ENCODE results near the gene DENND2A. TPM values are rescaled to one million over a fixed set of nuclear protein-coding genes. Genes with fewer than 3 reads are reported as not detected.

DENND2A gene
- total and polyA plus RNA-seq, 2 of the 4 experiments (the other 2 are of a cell fraction): 7.5 to 10.3 TPM

DNA sequence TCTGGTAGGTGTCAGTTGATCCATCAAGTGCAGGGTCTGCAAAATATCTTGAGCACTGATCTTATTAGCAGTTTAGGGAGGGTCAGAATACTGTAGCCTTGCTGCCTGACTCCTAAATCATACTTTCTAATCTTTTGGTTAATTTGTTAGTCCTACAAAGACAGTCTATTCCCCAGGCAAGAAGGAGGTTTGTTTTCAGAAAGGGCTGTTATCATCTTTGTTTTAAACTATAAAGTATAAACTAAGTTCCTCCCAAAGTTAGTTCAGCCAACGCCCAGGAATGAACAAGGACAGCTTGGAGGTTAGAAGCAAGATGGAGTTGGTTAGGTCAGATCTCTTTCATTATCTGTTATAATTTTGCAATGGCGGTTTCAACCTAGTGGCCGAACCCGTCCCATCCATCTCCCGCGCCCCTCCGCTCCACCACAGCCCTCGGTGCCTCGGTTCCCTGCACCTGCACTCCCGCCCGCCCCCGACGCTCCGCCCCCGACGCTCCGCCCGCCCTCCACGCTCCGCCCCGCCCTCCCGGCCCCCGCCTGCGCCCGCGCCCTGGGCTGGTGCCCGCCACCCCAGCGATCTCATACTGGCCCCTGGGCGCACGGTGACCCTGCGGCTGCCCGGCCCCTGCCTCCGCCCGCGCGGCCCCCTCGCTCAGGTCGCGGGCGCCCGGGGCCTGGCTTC, 31.9 kb upstream of the DENND2A start, which contains the start of gene ADCK2:
Gene ADCK2, plus strand, starts transcription at position 564 of the 681 bp plus-strand sequence. CDS start 386 bp downstream, outside the sequence.
- Histone ChIP-seq H4K8ac (ENCODE audit: low read depth in 2 of 2, low read length in 2 of 2) (peak within 1 kb of the TSS; percentile 42 to 50; a peak in 2 of 4 replicates), H2BK120ac (ENCODE audit: low read depth, low read length) (no peak within 1 kb of the TSS), H3K4me2 (ENCODE audit: low read depth, low read length) (peak within 1 kb of the TSS; percentile 96), H3K9me1 (ENCODE audit: insufficient read depth, low read length) (no peaks in the 10 kb centered on the region; the same call in 1 of the 2 replicates), H3K79me1 (ENCODE audit: low read depth in 1 of 2, low read length in 2 of 2) (peaks cover 4 to 6% of the 10 kb centered on the region in 2 experiments; a peak in 1 of 4 replicates), H3K27me3 (ENCODE audit: control insufficient read depth, insufficient read depth, low read length) (peaks cover 6% of the 10 kb centered on the region; the same call in 1 of the 2 replicates), H4K91ac (ENCODE audit: insufficient read depth, low read depth, low read length) (peak within 1 kb of the TSS; percentile 57; the same call in 1 of the 2 replicates), H3K36me3 (ENCODE audit: control insufficient read depth, insufficient read depth, low read length) (no peaks in the 10 kb centered on the region), H4K5ac (ENCODE audit: low read depth, low read length) (0 out of 2 replicates have a peak within 1 kb of the TSS, but pooled peaks have one; percentile 67), H2BK5ac (ENCODE audit: low read depth, low read length, poor library complexity, severe bottlenecking) (no peak within 1 kb of the TSS), H3K4me3 (ENCODE audit: insufficient read depth, low read depth, low read length) (peak within 1 kb of the TSS; percentile 71), H2BK20ac (ENCODE audit: low read depth, low read length) (no peak within 1 kb of the TSS), H3K9me3 (ENCODE audit: control insufficient read depth, insufficient read depth, low read length) (no peaks in the 10 kb centered on the region), H2AFZ (replicated peaks; ENCODE audit: low read length, poor library complexity) (peak within 1 kb of the TSS; percentile 98), H3K56ac (ENCODE audit: extremely low read depth, insufficient read depth, low read length) (no peak within 1 kb of the TSS), H2AK9ac (replicated peaks; ENCODE audit: low read depth, low read length, poor library complexity) (peak within 1 kb of the TSS; percentile 88), H3K23ac (ENCODE audit: low read depth, low read length) (peak within 1 kb of the TSS; percentile 90), H2AK5ac (ENCODE audit: low read depth, low read length) (no peak within 1 kb of the TSS), H3K18ac (ENCODE audit: low read depth, low read length) (no peak within 1 kb of the TSS; the same call in 1 of the 2 replicates), H2BK15ac (ENCODE audit: low read depth, low read length) (no peak within 1 kb of the TSS), H4K20me1 (ENCODE audit: insufficient read depth, low read length) (no peaks in the 10 kb centered on the region), H3K9ac (ENCODE audit: low read depth, low read length) (peak within 1 kb of the TSS; percentile 59; the same call in 1 of the 2 replicates), H3K4ac (ENCODE audit: low read depth, low read length) (peak within 1 kb of the TSS; percentile 26), H3K4me1 (ENCODE audit: control insufficient read depth, insufficient read depth, low read length) (0 out of 2 replicates have a peak, but pooled peaks cover 2% of the 10 kb centered on the region), H3K14ac (replicated peaks; ENCODE audit: low read depth, low read length) (no peak within 1 kb of the TSS), H3K27ac (ENCODE audit: insufficient read depth, low read length) (no peak within 1 kb of the TSS; the same call in 1 of the 2 replicates)
- no TSS peak for BruUV-seq (replicated peaks)
- 0% methylated on average over 9 of the region's 41 CpGs; no CpG with 5 or more reads in 1 of the 2 experiments for WGBS, 2 experiments (ENCODE audit: extremely low coverage in 2 of 2, insufficient read length in 1 of 2)
- ChIA-PET CTCF (no interaction called here), POLR2A (ENCODE audit: unreplicated experiment) (no interaction called here)
- dilution Hi-C loops (cut with HindIII; ENCODE audit: low sequenced_read_pairs, unreplicated experiment) (no loop called here), in situ Hi-C loops (cut with MboI; ENCODE audit: low sequenced_read_pairs) (no loop called here), intact Hi-C loops (cut with micrococcal nuclease) (loop anchor here (5.0 kb wide), 1 partner anchor 980 kb away; no protein-coding TSS in a partner anchor)
- ATAC-seq (ENCODE audit: low read depth) (peak; percentile 82), DNase-seq (no peak)
- TF ChIP-seq FOS (IDR thresholded peaks at IDR 0.05; ENCODE audit: low read depth, low read length) (no peak), MXI1 (IDR thresholded peaks at IDR 0.05; ENCODE audit: borderline replicate concordance, low read depth, low read length) (no peak), BHLHE40 (IDR thresholded peaks at IDR 0.05; ENCODE audit: low read depth, low read length) (no peak), CEBPB (IDR thresholded peaks at IDR 0.05; ENCODE audit: low read depth, low read length) (no peak), ELK1 (IDR thresholded peaks at IDR 0.05; ENCODE audit: borderline replicate concordance, low read depth, low read length) (no peak), RFX5 (IDR thresholded peaks at IDR 0.05; ENCODE audit: low read depth, low read length) (no peak), SMC3 (IDR thresholded peaks at IDR 0.05; ENCODE audit: low read depth, low read length) (no peak), MAFK (IDR thresholded peaks at IDR 0.05; ENCODE audit: low read depth, low read length) (no peak), RAD21 (IDR thresholded peaks at IDR 0.05; ENCODE audit: low read length) (no peak), NFE2L2 (IDR thresholded peaks at IDR 0.05; ENCODE audit: low read depth, low read length) (no peak), POLR2A (IDR thresholded peaks at IDR 0.05; ENCODE audit: low read depth, low read length) (no peak), USF2 (IDR thresholded peaks at IDR 0.05; ENCODE audit: low read depth, low read length) (no peak), RCOR1 (IDR thresholded peaks at IDR 0.05; ENCODE audit: insufficient replicate concordance, low read length) (no peak), MAZ (IDR thresholded peaks at IDR 0.05; ENCODE audit: borderline replicate concordance, low read depth, low read length) (no peak)
- TF ChIP-seq, protein P1, sequence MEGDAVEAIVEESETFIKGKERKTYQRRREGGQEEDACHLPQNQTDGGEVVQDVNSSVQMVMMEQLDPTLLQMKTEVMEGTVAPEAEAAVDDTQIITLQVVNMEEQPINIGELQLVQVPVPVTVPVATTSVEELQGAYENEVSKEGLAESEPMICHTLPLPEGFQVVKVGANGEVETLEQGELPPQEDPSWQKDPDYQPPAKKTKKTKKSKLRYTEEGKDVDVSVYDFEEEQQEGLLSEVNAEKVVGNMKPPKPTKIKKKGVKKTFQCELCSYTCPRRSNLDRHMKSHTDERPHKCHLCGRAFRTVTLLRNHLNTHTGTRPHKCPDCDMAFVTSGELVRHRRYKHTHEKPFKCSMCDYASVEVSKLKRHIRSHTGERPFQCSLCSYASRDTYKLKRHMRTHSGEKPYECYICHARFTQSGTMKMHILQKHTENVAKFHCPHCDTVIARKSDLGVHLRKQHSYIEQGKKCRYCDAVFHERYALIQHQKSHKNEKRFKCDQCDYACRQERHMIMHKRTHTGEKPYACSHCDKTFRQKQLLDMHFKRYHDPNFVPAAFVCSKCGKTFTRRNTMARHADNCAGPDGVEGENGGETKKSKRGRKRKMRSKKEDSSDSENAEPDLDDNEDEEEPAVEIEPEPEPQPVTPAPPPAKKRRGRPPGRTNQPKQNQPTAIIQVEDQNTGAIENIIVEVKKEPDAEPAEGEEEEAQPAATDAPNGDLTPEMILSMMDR (conservative IDR thresholded peaks at IDR 0.05; ENCODE audit: low read depth, low read length): no peak

All from IMR-90 (cell line).